ENCODE data around the gene UGT3A2. TPM values are rescaled to one million over a fixed set of nuclear protein-coding genes. Genes with fewer than 3 reads are reported as not detected.

Gene UGT3A2
- total and polyA plus RNA-seq, 2 experiments from 2014 or later, result 17.2 to 27.0 TPM

GRCh38 chr5:36028816-36029465 is 37.7 kb downstream of the UGT3A2 start:
- no peak for TF ChIP-seq NANOG (IDR thresholded peaks at IDR 0.05; ENCODE audit: borderline replicate concordance)
- TF ChIP-seq EZH2phosphoT487 (IDR thresholded peaks at IDR 0.05; ENCODE audit: unreplicated experiment), result no peak
- TF ChIP-seq REST (IDR thresholded peaks at IDR 0.05; ENCODE audit: unreplicated experiment), result no peak
- TF ChIP-seq ETS1 (IDR thresholded peaks at IDR 0.05), result no peak
- TF ChIP-seq ZNF331 (CRISPR knock-in tag; IDR thresholded peaks at IDR 0.05; ENCODE audit: low read depth), result no peak
- no peak for TF ChIP-seq CTCF (conservative IDR thresholded peaks at IDR 0.05; ENCODE audit: low read depth in 2 of 2)
- no peak for TF ChIP-seq JUNB (IDR thresholded peaks at IDR 0.05; ENCODE audit: unreplicated experiment)
- TF ChIP-seq ZNF114 (CRISPR knock-in tag; IDR thresholded peaks at IDR 0.05), result no peak
- no peak for TF ChIP-seq CREB1 (CRISPR knock-in tag; IDR thresholded peaks at IDR 0.05; ENCODE audit: low read depth)
- no peak for TF ChIP-seq STAT1 (IDR thresholded peaks at IDR 0.05; ENCODE audit: unreplicated experiment)
- no peak for TF ChIP-seq ZNF462 (CRISPR knock-in tag; IDR thresholded peaks at IDR 0.05)
- TF ChIP-seq POLR2AphosphoS5 (IDR thresholded peaks at IDR 0.05; ENCODE audit: low read depth), result no peak
- no peak for TF ChIP-seq EZH2 (IDR thresholded peaks at IDR 0.05; ENCODE audit: low read depth, unreplicated experiment)
- H3K27ac Mint-ChIP-seq, result no peak overlapping the region
- peaks cover 33% of the 10 kb centered on the region for H3K9me3 Mint-ChIP-seq
- Histone ChIP-seq H3K27me3 (ENCODE audit: insufficient read depth) (no peaks in the 10 kb centered on the region), H3K79me2 (replicated peaks; ENCODE audit: insufficient read depth) (no peaks in the 10 kb centered on the region), H3K9me2 (ENCODE audit: insufficient read depth) (peaks cover 4% of the 10 kb centered on the region; the same call in 1 of the 2 replicates), H4K20me1 (replicated peaks; ENCODE audit: insufficient read depth) (no peaks in the 10 kb centered on the region), H3K4me1 (ENCODE audit: insufficient read depth) (no peaks in the 10 kb centered on the region), H2AFZ (no peak overlapping the region), H3F3A (replicated peaks; ENCODE audit: low read depth) (no peaks in the 10 kb centered on the region), H3K36me3 (ENCODE audit: insufficient read depth) (no peaks in the 10 kb centered on the region), H3K27ac (ENCODE audit: low read depth) (no peak overlapping the region), H3K4me2 (no peak overlapping the region), H3K4me3 (no peak overlapping the region)
- DNase-seq (ENCODE audit: low spot score) (no peak), ATAC-seq (no peak)
- H3K4me3 Mint-ChIP-seq, result no peak overlapping the region
- peaks cover 5% of the 10 kb centered on the region; the same call in 2 of the 3 replicates for H3K36me3 Mint-ChIP-seq (ENCODE audit: low read depth)
- H3K27me3 Mint-ChIP-seq (ENCODE audit: insufficient read depth, low read depth, poor library complexity), result peaks cover 4% of the 10 kb centered on the region
- no peaks in the 10 kb centered on the region for H3K4me1 Mint-ChIP-seq
